GM12873 (cell line): ENCODE data around the gene ALKBH2.
A peak's percentile ranks its signal among the peaks of the same experiment; 100 is the strongest.

Source experiments
- TF ChIP-seq, protein P1 (sequence below): IDR thresholded peaks from 2 replicates; pipeline ENCODE4 v1.5.1; 2012; ENCODE audit warnings: low read depth, mild to moderate bottlenecking, moderate library complexity, low read length, control low read depth; ENCODE audit not compliant: insufficient read depth; ENCODE audit errors: missing control alignments

ALKBH2 gene

DNA sequence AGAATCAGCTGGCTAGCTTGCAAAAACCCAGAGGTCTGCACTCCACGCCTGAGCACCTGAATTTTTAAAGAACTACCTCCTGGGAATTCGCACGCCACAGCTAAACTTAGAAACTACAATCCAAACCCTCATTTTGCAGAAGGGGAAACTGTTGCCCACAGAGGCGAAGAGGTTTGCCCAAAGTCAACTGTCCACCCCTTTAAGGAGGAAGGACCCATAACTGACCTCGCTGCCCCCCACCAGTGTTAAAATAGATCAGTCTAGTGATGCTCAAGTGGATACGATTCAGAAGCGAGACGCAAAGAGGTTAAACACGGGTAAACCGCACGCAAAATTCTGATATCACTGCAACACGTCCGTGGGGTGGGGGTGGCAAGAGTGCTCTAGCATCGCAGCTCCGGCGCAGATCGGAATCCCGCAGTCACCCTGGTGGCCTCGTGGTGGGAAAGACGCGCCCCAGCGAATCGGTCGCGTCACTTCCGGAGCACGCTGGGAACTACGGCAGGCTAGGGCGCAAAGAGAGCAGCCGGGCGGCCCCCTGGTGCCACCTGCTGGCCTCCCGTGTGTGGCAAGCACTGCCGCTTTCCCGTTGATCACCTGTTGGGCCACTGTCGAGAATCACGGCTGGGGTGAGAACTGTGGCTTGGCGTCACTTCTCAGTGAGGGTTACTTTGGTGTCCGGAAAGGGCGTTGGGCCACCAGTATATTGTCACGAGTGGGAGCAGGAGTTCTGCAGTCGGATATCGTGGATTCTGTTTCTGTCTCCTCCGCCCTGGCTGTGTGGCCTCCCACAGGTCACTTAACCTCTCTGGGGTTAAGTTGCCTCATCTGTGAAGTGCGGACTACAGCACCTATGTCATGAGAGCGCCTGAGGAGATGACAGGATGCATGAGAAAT lies at the start of gene ALKBH2:
TSS of gene ALKBH2 (minus strand) at position 451 of the 897 bp plus-strand sequence. CDS start 686 bp downstream, outside the sequence.
- TF ChIP-seq, protein P1, sequence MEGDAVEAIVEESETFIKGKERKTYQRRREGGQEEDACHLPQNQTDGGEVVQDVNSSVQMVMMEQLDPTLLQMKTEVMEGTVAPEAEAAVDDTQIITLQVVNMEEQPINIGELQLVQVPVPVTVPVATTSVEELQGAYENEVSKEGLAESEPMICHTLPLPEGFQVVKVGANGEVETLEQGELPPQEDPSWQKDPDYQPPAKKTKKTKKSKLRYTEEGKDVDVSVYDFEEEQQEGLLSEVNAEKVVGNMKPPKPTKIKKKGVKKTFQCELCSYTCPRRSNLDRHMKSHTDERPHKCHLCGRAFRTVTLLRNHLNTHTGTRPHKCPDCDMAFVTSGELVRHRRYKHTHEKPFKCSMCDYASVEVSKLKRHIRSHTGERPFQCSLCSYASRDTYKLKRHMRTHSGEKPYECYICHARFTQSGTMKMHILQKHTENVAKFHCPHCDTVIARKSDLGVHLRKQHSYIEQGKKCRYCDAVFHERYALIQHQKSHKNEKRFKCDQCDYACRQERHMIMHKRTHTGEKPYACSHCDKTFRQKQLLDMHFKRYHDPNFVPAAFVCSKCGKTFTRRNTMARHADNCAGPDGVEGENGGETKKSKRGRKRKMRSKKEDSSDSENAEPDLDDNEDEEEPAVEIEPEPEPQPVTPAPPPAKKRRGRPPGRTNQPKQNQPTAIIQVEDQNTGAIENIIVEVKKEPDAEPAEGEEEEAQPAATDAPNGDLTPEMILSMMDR, result peak; percentile 99

DNA sequence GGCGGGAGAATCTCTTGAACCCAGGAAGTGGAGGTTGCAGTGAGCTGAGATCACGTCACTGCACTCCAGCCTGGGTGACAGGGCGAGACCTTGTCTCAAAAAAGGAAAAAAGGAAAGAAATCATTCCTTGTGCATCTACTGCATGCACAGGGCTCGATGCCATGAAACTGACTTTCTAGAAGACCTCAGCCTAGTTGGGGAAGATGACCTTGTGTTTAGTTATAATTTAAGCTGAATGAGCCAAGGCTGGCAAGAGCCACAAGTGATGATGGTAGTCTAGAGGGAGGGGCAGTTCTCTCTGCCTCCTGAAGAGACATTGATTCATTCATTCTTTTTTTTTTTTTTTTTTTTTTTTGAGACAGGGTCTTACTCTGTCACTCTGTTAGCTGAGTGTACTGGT lies 47.3 kb upstream of the ALKBH2 start:
- TF ChIP-seq, protein P1, result no peak

DNA sequence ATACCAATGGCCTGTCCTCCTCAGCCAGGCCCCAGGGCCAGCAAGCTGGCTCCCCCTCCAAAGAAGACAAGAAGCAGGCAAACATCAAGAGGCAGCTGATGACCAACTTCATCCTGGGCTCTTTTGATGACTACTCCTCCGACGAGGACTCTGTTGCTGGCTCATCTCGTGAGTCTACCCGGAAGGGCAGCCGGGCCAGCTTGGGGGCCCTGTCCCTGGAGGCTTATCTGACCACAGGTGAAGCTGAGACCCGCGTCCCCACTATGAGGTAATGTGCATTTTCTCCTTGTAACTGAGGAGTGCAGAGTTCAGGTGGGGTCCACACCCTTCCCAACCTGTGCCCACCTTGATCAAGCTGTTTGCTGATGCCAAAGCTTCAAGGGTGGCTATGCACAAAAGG lies 46.5 kb upstream of the ALKBH2 start:
- TF ChIP-seq, protein P1, result no peak

DNA sequence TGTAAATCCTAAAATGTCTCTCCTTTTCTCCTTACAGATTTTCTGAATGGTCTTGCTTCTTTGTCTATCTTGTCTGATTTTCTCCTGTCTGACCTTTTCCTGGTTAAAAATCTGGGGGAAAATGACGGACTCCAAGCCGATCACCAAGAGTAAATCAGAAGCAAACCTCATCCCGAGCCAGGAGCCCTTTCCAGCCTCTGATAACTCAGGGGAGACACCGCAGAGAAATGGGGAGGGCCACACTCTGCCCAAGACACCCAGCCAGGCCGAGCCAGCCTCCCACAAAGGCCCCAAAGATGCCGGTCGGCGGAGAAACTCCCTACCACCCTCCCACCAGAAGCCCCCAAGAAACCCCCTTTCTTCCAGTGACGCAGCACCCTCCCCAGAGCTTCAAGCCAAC lies 46.1 kb upstream of the ALKBH2 start:
- TF ChIP-seq, protein P1, result no peak

DNA sequence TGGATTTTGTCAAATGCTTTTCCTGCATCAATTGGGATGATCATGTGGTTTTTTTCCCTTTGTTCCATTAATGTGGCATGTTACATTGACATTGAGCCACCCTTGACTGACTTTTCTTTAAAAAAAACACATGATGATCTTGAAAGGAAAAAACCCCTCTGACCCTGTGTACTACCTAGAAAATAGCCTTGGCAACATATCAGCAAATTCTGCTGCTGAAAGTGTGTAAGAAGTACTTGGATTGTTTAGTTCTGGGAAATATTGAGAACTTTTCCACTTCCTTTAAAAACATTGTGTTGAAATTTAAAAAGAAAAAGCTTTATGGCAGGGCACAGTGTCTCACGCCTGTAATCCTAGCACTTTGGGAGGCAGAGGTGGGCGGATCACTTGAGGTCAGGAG lies 43.8 kb upstream of the ALKBH2 start:
- TF ChIP-seq, protein P1, result no peak

DNA sequence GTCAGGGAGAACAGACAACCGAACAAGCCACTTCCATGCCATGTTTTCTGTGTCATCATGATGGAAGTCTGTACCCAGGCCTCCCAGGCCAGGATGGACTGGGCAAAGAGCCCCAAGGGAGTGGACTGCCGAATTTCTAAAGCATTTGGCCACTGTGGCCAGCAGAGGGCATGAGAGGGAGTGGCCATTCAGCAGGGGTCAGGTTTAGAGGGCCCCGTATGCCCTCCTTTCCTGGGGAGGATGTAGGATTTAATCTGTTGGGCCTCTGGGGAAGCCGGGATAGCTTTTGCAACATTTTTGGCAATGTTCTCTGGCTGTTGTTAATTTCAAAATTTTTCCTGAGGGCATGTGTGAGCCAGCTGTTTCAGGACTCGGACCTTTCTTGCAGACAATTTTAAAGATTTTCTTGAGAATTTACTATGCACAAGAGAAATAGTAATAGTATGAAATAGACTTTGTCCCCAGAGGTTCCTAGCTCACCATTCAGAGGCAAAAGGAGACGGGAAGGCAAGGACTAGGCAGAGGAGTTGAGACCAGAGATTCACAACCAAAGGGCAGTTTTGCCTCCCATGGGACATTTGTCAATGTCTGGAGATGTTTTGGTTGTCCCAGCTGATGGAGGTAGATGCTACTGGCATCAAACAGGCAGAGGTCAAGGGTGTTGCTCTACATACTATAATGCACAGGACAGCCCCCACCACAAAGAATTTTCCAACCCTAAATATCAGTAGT lies 41.1 kb upstream of the ALKBH2 start:
- TF ChIP-seq, protein P1, result peak; percentile 51
